ENCODE results near the gene C18orf63.

C18orf63 gene

GRCh38 chr18:74288730-74289129 is 26.9 kb upstream of the C18orf63 start:
- Histone ChIP-seq H3K9ac (ENCODE audit: low read depth, low read length, poor library complexity, severe bottlenecking) (peak overlapping the region; percentile 12), H3K9me2 (replicated peaks; ENCODE audit: low read depth, low read length) (no peaks in the 10 kb centered on the region), H3K4me2 (ENCODE audit: low read depth, low read length, poor library complexity, severe bottlenecking) (peak overlapping the region; percentile 88), H3K9me3 (ENCODE audit: insufficient read depth, low read depth, low read length) (no peaks in the 10 kb centered on the region), H3K79me2 (ENCODE audit: insufficient read depth, low read length) (peaks cover 37% of the 10 kb centered on the region; the same call in 1 of the 2 replicates), H3K4me3 (ENCODE audit: low read length, poor library complexity, severe bottlenecking) (peak overlapping the region; percentile 39), H3K27me3 (ENCODE audit: insufficient read depth, low read length, poor library complexity, severe bottlenecking) (no peaks in the 10 kb centered on the region), H2AFZ (ENCODE audit: low read length) (no peak overlapping the region), H4K20me1 (ENCODE audit: insufficient read depth, low read length, poor library complexity, severe bottlenecking) (no peaks in the 10 kb centered on the region), H3K4me1 (ENCODE audit: insufficient read depth, low read length, poor library complexity, severe bottlenecking) (peaks cover 31% of the 10 kb centered on the region), H3K36me3 (ENCODE audit: insufficient read depth, low read length) (no peaks in the 10 kb centered on the region), H3F3A (ENCODE audit: low read depth) (0 out of 2 replicates have a peak, but pooled peaks cover 4% of the 10 kb centered on the region)
- no peak for TF ChIP-seq EZH2phosphoT487 (IDR thresholded peaks at IDR 0.05; ENCODE audit: borderline replicate concordance)
- TF ChIP-seq CTCF (conservative IDR thresholded peaks at IDR 0.05; ENCODE audit: low read length), result no peak

GRCh38 chr18:74289137-74289536 is 26.5 kb upstream of the C18orf63 start:
- Histone ChIP-seq H4K20me1 (ENCODE audit: insufficient read depth, low read length, poor library complexity, severe bottlenecking) (no peaks in the 10 kb centered on the region), H3K9me3 (ENCODE audit: insufficient read depth, low read depth, low read length) (no peaks in the 10 kb centered on the region), H3K4me1 (ENCODE audit: insufficient read depth, low read length, poor library complexity, severe bottlenecking) (peaks cover 30% of the 10 kb centered on the region), H3K27me3 (ENCODE audit: insufficient read depth, low read length, poor library complexity, severe bottlenecking) (no peaks in the 10 kb centered on the region), H3K36me3 (ENCODE audit: insufficient read depth, low read length) (no peaks in the 10 kb centered on the region), H3F3A (ENCODE audit: low read depth) (0 out of 2 replicates have a peak, but pooled peaks cover 4% of the 10 kb centered on the region), H2AFZ (ENCODE audit: low read length) (no peak overlapping the region), H3K4me3 (ENCODE audit: low read length, poor library complexity, severe bottlenecking) (peak overlapping the region; percentile 39), H3K4me2 (ENCODE audit: low read depth, low read length, poor library complexity, severe bottlenecking) (peak overlapping the region; percentile 88), H3K79me2 (ENCODE audit: insufficient read depth, low read length) (peaks cover 37% of the 10 kb centered on the region; the same call in 1 of the 2 replicates), H3K9me2 (replicated peaks; ENCODE audit: low read depth, low read length) (no peaks in the 10 kb centered on the region), H3K9ac (ENCODE audit: low read depth, low read length, poor library complexity, severe bottlenecking) (peak overlapping the region; percentile 12)
- TF ChIP-seq EZH2phosphoT487 (IDR thresholded peaks at IDR 0.05; ENCODE audit: borderline replicate concordance), result no peak
- no peak for TF ChIP-seq CTCF (conservative IDR thresholded peaks at IDR 0.05; ENCODE audit: low read length)

GRCh38 chr18:74290021-74290420 is 25.6 kb upstream of the C18orf63 start:
- no peak overlapping the region for H2AFZ ChIP-seq (ENCODE audit: low read length)
- no peak overlapping the region for H3K9ac ChIP-seq (ENCODE audit: low read depth, low read length, poor library complexity, severe bottlenecking)
- H3F3A ChIP-seq (ENCODE audit: low read depth), result 0 out of 2 replicates have a peak, but pooled peaks cover 4% of the 10 kb centered on the region
- H4K20me1 ChIP-seq (ENCODE audit: insufficient read depth, low read length, poor library complexity, severe bottlenecking), result no peaks in the 10 kb centered on the region
- peaks cover 30% of the 10 kb centered on the region for H3K4me1 ChIP-seq (ENCODE audit: insufficient read depth, low read length, poor library complexity, severe bottlenecking)
- H3K27me3 ChIP-seq (ENCODE audit: insufficient read depth, low read length, poor library complexity, severe bottlenecking), result no peaks in the 10 kb centered on the region
- H3K79me2 ChIP-seq (ENCODE audit: insufficient read depth, low read length), result peaks cover 37% of the 10 kb centered on the region; the same call in 1 of the 2 replicates
- H3K9me2 ChIP-seq (replicated peaks; ENCODE audit: low read depth, low read length), result no peaks in the 10 kb centered on the region
- H3K9me3 ChIP-seq (ENCODE audit: insufficient read depth, low read depth, low read length), result no peaks in the 10 kb centered on the region
- TF ChIP-seq CTCF (conservative IDR thresholded peaks at IDR 0.05; ENCODE audit: low read length) (no peak), EZH2phosphoT487 (IDR thresholded peaks at IDR 0.05; ENCODE audit: borderline replicate concordance) (no peak)
- H3K4me3 ChIP-seq (ENCODE audit: low read length, poor library complexity, severe bottlenecking), result peak overlapping the region; percentile 74
- H3K4me2 ChIP-seq (ENCODE audit: low read depth, low read length, poor library complexity, severe bottlenecking), result peak overlapping the region; percentile 88
- H3K36me3 ChIP-seq (ENCODE audit: insufficient read depth, low read length), result no peaks in the 10 kb centered on the region
